Activated T-cell treated with anti-CD3 and anti-CD28 coated beads, Interleukin-2, amount 50 U/mL, for 72 hours (primary cell): ENCODE results near the gene ADAM23. TPM values are rescaled to one million over a fixed set of nuclear protein-coding genes. Genes with fewer than 3 reads are reported as not detected.

Source experiments
- ATAC-seq, 2 donors: fragments of 150-1000 bp; cut with Tn5 transposase; replicated peaks in 1 of 2; 2 replicates each; pipeline ENCODE4 v1.10.0; 2021; ENCODE audit warnings: moderate library complexity in 2 of 2, mild to moderate bottlenecking in 1 of 2
- DNase-seq, 2 donors: peaks; one replicate each; pipeline ENCODE4 v3.0.0; 2021 to 2022; ENCODE audit warnings: mixed read lengths in 1 of 2
- H3K27ac Mint-ChIP-seq: one replicate; pipeline ENCODE4 v1.8.0; 2022; ENCODE audit warnings: mild to moderate bottlenecking, moderate library complexity, mixed read lengths
- H3K27me3 Mint-ChIP-seq: one replicate; pipeline ENCODE4 v1.8.0; 2022; ENCODE audit warnings: low read depth, mixed read lengths
- H3K36me3 Mint-ChIP-seq, 2 donors: one replicate each; pipeline ENCODE4 v1.8.0; 2022; ENCODE audit warnings: mixed read lengths in 2 of 2, mild to moderate bottlenecking in 1 of 2; ENCODE audit not compliant: insufficient read depth in 2 of 2
- H3K4me1 Mint-ChIP-seq: one replicate; pipeline ENCODE4 v1.8.0; 2022; ENCODE audit warnings: low read depth, mixed read lengths
- H3K4me3 Mint-ChIP-seq, 2 donors: one replicate each; pipeline ENCODE4 v1.8.0; 2022; ENCODE audit warnings: mild to moderate bottlenecking in 2 of 2, mixed read lengths in 2 of 2, moderate library complexity in 2 of 2
- H3K9me3 Mint-ChIP-seq, 2 donors: one replicate each; pipeline ENCODE4 v1.8.0; 2022; ENCODE audit warnings: mixed read lengths in 2 of 2
- total RNA-seq, 2 donors: library from RNA; stranded (reverse); gene quantifications; one replicate each; pipeline ENCODE4 v1.2.3, GENCODE V29; 2022

Gene ADAM23
- total RNA-seq, 2 donors from 2014 or later = 2.4 to 3.0 TPM

DNA sequence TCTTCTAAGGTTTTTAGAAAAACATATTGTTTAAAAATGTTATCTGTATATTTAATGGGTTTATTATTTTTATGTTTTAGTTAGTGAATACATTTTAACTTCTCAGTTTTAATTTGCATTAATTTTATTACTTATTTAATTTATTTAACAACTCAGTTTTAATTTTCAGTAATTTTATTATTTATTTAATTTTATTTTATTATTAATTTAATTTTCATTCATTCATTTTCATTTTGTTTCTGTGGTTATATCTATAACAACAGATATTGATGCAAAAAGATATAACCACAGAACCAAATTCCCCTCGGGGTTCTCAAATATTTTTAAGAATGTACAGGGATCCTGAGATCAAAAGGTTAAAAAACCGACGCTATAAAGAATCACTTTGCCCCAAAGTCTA, 221.9 kb downstream of the ADAM23 start:
- no peak for DNase-seq

More for the DNA sequence above, 221.9 kb downstream of the ADAM23 start:
- no peaks in the 10 kb centered on the region for H3K9me3 Mint-ChIP-seq
- no peaks in the 10 kb centered on the region for H3K36me3 Mint-ChIP-seq
- no peak for ATAC-seq
- no peaks in the 10 kb centered on the region for H3K4me1 Mint-ChIP-seq
- H3K27ac Mint-ChIP-seq = no peak overlapping the region
- H3K27me3 Mint-ChIP-seq = peaks cover 6% of the 10 kb centered on the region
- no peak overlapping the region for H3K4me3 Mint-ChIP-seq

Other genes starting within 250 kb of the ADAM23 start
- 10 to 100 TPM; 15.2 to 19.8 TPM for gene ZDBF2, start 168.9 kb upstream of the ADAM23 start, total RNA-seq
- gene FAM237A, start 199.0 kb downstream of the ADAM23 start, total RNA-seq = not detected